PC-3 (cell line): ENCODE results near the gene TSFM. TPM values are rescaled to one million over a fixed set of nuclear protein-coding genes. Genes with fewer than 3 reads are reported as not detected.

ENCODE experiments used
- ATAC-seq: fragments of 200-7000 bp; cut with Tn5 transposase; 2 replicates; pipeline ENCODE4 v1.9.1; 2020; ENCODE audit warnings: mild to moderate bottlenecking, moderate library complexity
- BruUV-seq: library from RNA; stranded (reverse); fragments of 400-500 nt; replicated peaks from 2 replicates; lab custom pipeline; 2021; lab: Mats Ljungman, UMichigan
- CTCF ChIA-PET: fragments of 300-600 bp; sonication (Branson Sonifier 250); formaldehyde crosslinking; loops from one replicate; lab custom pipeline; 2022; ENCODE audit warnings: antibody characterized with exemption; lab: Charles Lee
- POLR2A ChIA-PET: fragments of 300-600 bp; sonication (Branson Sonifier 250); formaldehyde crosslinking; loops from one replicate; lab custom pipeline; 2022; ENCODE audit warnings: antibody characterized with exemption; ENCODE audit not compliant: unreplicated experiment; lab: Charles Lee
- DNase-seq: peaks from one replicate; pipeline ENCODE4 v3.0.0-alpha.2; 2015
- H2AFZ ChIP-seq: fragments of 300-600 bp; sonication (generic); 2 replicates; pipeline ENCODE4 v1.6.0; 2016; ENCODE audit warnings: antibody characterized with exemption, low read length
- H3F3A ChIP-seq: fragments of 300-600 bp; sonication (generic); one replicate; pipeline ENCODE4 v1.6.0; 2017; ENCODE audit warnings: antibody characterized with exemption, low read length, control low read depth, mild to moderate bottlenecking; ENCODE audit not compliant: unreplicated experiment
- H3K27ac ChIP-seq: fragments of 300-600 bp; sonication (generic); 2 replicates; pipeline ENCODE4 v1.5.1; 2016; ENCODE audit warnings: mild to moderate bottlenecking, low read length
- H3K27me3 ChIP-seq: fragments of 300-600 bp; sonication (generic); 2 replicates; pipeline ENCODE4 v1.6.1; 2016; ENCODE audit warnings: low read length, mixed read lengths
- H3K36me3 ChIP-seq: fragments of 300-600 bp; sonication (generic); 2 replicates; pipeline ENCODE4 v1.6.1; 2016; ENCODE audit warnings: low read depth, mixed run types, low read length, mixed read lengths
- H3K4me1 ChIP-seq: fragments of 300-600 bp; sonication (generic); 2 replicates; pipeline ENCODE4 v1.5.1; 2016; ENCODE audit warnings: low read length; ENCODE audit not compliant: insufficient read depth
- H3K4me2 ChIP-seq: fragments of 300-600 bp; sonication (generic); 2 replicates; pipeline ENCODE4 v1.6.0; 2016; ENCODE audit warnings: low read length
- H3K4me3 ChIP-seq: fragments of 300-600 bp; sonication (generic); 2 replicates; pipeline ENCODE4 v1.5.1; 2016; ENCODE audit warnings: mild to moderate bottlenecking, low read length, mixed read lengths
- H3K79me2 ChIP-seq: fragments of 300-600 bp; sonication (generic); 2 replicates; pipeline ENCODE4 v1.6.1; 2017; ENCODE audit warnings: low read length, mixed read lengths
- H3K9ac ChIP-seq: fragments of 300-600 bp; sonication (generic); 2 replicates; pipeline ENCODE4 v1.6.0; 2016; ENCODE audit warnings: mild to moderate bottlenecking, low read length
- H3K9me2 ChIP-seq: fragments of 300-600 bp; sonication (generic); replicated peaks from 2 replicates; pipeline ENCODE4 v1.6.1; 2016; ENCODE audit warnings: mixed run types, low read length, mixed read lengths
- H3K9me3 ChIP-seq: fragments of 300-600 bp; sonication (generic); 2 replicates; pipeline ENCODE4 v1.6.1; 2016; ENCODE audit warnings: low read length, mixed read lengths
- H4K20me1 ChIP-seq: fragments of 300-600 bp; sonication (generic); 2 replicates; pipeline ENCODE4 v1.6.1; 2016; ENCODE audit warnings: low read length, mixed read lengths
- CTCF ChIP-seq: fragments of 300-600 bp; sonication (generic); conservative IDR thresholded peaks from 2 replicates; pipeline ENCODE4 v1.5.1; 2017; ENCODE audit warnings: antibody characterized with exemption, low read depth, mild to moderate bottlenecking, low read length
- EZH2 ChIP-seq: fragments of 300-600 bp; sonication (generic); IDR thresholded peaks from one replicate; pipeline ENCODE4 v1.6.1; 2017; ENCODE audit warnings: antibody characterized with exemption, mild to moderate bottlenecking, low read length; ENCODE audit not compliant: unreplicated experiment
- EZH2phosphoT487 ChIP-seq: fragments of 300-600 bp; sonication (generic); IDR thresholded peaks from 2 replicates; pipeline ENCODE4 v1.6.1; 2018; ENCODE audit warnings: mild to moderate bottlenecking, antibody characterized with exemption, low read length, borderline replicate concordance
- intact Hi-C: fragments of 100-400 bp; cut with micrococcal nuclease; formaldehyde crosslinking; loops from 2 replicates; pipeline ENCODE4 v1.9.0; 2023
- total RNA-seq: library from RNA; depleted of rRNA; stranded (reverse); fragments of >200 nt; gene quantifications from 2 replicates; pipeline ENCODE4 v1.2.3, GENCODE V29; 2014

TSFM gene
- total RNA-seq, 1 experiment from 2014 or later: 63.0 TPM

DNA sequence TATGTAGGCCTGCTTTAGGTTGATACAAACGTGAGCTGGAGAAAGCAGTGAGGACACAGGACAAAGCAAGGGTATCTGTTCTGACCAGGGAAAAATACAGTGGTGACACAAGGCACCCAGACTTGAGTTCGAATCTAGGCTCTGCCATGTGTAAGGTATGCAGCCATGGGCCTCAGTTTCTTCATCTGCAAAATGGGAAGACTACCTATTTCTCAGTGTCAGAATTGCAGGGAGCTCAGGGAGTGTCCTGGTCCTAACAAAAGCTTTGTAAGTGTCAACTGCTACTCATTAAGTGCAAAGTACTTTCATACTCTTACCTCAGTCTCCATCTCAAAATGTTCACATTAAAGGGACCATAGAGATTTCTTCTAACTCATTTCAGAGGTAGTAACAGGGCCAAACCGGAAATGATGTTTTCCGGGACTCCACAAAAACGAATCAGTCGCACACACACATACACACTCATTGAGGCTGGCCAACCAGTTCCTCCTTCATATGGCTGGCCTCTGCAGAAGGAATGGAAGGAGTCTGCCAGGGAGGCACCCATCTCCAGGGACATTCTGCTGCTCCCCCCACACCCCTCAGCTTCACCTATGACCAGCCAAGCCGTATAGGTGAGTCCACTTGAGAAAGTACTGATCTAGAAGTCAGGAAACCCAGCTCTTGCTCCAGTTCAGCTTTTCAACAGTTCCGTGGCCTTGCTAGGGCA, 56.2 kb downstream of the TSFM start:
- H3K4me2 ChIP-seq: no peak overlapping the region
- TF ChIP-seq EZH2 (no peak), CTCF (no peak), EZH2phosphoT487 (no peak)
- no peak overlapping the region for H3K9ac ChIP-seq
- H3K27ac ChIP-seq: no peak overlapping the region
- H3K9me3 ChIP-seq: no peaks in the 10 kb centered on the region
- H4K20me1 ChIP-seq: peaks cover 54% of the 10 kb centered on the region
- no peak overlapping the region for H2AFZ ChIP-seq
- no peaks in the 10 kb centered on the region for H3K9me2 ChIP-seq
- BruUV-seq: no TSS peak
- H3K4me3 ChIP-seq: no peak overlapping the region
- intact Hi-C loops: no loop called here
- H3K36me3 ChIP-seq: no peaks in the 10 kb centered on the region
- DNase-seq (no peak), ATAC-seq (no peak)
- H3K4me1 ChIP-seq: peaks cover 17% of the 10 kb centered on the region; the same call in 1 of the 2 replicates
- ChIA-PET POLR2A (no interaction called here), CTCF (no interaction called here)
- no peaks in the 10 kb centered on the region for H3F3A ChIP-seq
- H3K27me3 ChIP-seq: no peaks in the 10 kb centered on the region
- H3K79me2 ChIP-seq: peaks cover 96% of the 10 kb centered on the region

- no TSS peak for BruUV-seq
- H3K9me2 ChIP-seq: no peaks in the 10 kb centered on the region
Measured at GRCh38 chr12:57839996-57840395, 57.4 kb downstream of the TSFM start.

More at GRCh38 chr12:57839996-57840395, 57.4 kb downstream of the TSFM start:
- Histone ChIP-seq H3K79me2 (peaks cover 98% of the 10 kb centered on the region), H3K4me2 (no peak overlapping the region), H3K27me3 (no peaks in the 10 kb centered on the region), H4K20me1 (peaks cover 60% of the 10 kb centered on the region), H3K4me1 (peaks cover 23% of the 10 kb centered on the region; the same call in 1 of the 2 replicates), H3K4me3 (no peak overlapping the region), H3K27ac (no peak overlapping the region), H3K9me3 (no peaks in the 10 kb centered on the region), H3K9ac (no peak overlapping the region), H2AFZ (no peak overlapping the region), H3F3A (no peaks in the 10 kb centered on the region), H3K36me3 (no peaks in the 10 kb centered on the region)
- no peak for TF ChIP-seq EZH2phosphoT487
- TF ChIP-seq EZH2: no peak
- TF ChIP-seq CTCF: no peak
- ChIA-PET CTCF (no interaction called here), POLR2A (no interaction called here)
- ATAC-seq (no peak), DNase-seq (no peak)
- intact Hi-C loops: no loop called here
